Parathyroid adenoma (tissue), 2 donors: ENCODE measurements around the gene RHOJ.

Experiments
- H2AFZ ChIP-seq: fragments of 300-600 bp; sonication (generic); one replicate; pipeline ENCODE4 v1.7.0; 2017; ENCODE audit warnings: antibody characterized with exemption, mild to moderate bottlenecking
- H3K27ac ChIP-seq: fragments of 300-600 bp; sonication (generic); one replicate; pipeline ENCODE4 v1.7.0; 2017
- H3K27me3 ChIP-seq: fragments of 300-600 bp; sonication (generic); one replicate; pipeline ENCODE4 v1.7.0; 2017; ENCODE audit warnings: low read length; ENCODE audit not compliant: control insufficient read depth, insufficient read depth
- H3K36me3 ChIP-seq: fragments of 300-600 bp; sonication (generic); one replicate; pipeline ENCODE4 v1.7.0; 2017; ENCODE audit warnings: low read length; ENCODE audit not compliant: control insufficient read depth, insufficient read depth
- H3K4me1 ChIP-seq: fragments of 300-600 bp; sonication (generic); one replicate; pipeline ENCODE4 v1.7.0; 2017; ENCODE audit warnings: control low read depth
- H3K4me2 ChIP-seq: fragments of 300-600 bp; sonication (generic); one replicate; pipeline ENCODE4 v1.7.0; 2017; ENCODE audit warnings: low read length
- H3K4me3 ChIP-seq: fragments of 300-600 bp; sonication (generic); one replicate; pipeline ENCODE4 v1.7.0; 2017; ENCODE audit warnings: low read depth, low read length
- H3K79me2 ChIP-seq: fragments of 300-600 bp; sonication (generic); one replicate; pipeline ENCODE4 v1.7.0; 2017; ENCODE audit warnings: control low read depth
- H3K9ac ChIP-seq: fragments of 300-600 bp; sonication (generic); one replicate; pipeline ENCODE4 v1.7.0; 2017; ENCODE audit warnings: mild to moderate bottlenecking
- H3K9me3 ChIP-seq: fragments of 300-600 bp; sonication (generic); one replicate; pipeline ENCODE4 v1.7.0; 2017; ENCODE audit warnings: low read length; ENCODE audit not compliant: control insufficient read depth
- CTCF ChIP-seq: fragments of 300-600 bp; sonication (generic); IDR thresholded peaks from one replicate; pipeline ENCODE4 v1.7.0; 2017; ENCODE audit warnings: antibody characterized with exemption, mild to moderate bottlenecking
- donor health status: primary hyperparathyroidism.

The RHOJ gene

GRCh38 chr14:63220526-63220925 lies 16.3 kb downstream of the RHOJ start:
- H3K36me3 ChIP-seq, result no peaks in the 10 kb centered on the region
- no peak overlapping the region for H2AFZ ChIP-seq
- H3K9me3 ChIP-seq, result no peaks in the 10 kb centered on the region
- no peak overlapping the region for H3K4me2 ChIP-seq
- H3K9ac ChIP-seq, result no peak overlapping the region
- no peak overlapping the region for H3K4me3 ChIP-seq
- H3K79me2 ChIP-seq, result no peaks in the 10 kb centered on the region
- H3K27me3 ChIP-seq, result no peaks in the 10 kb centered on the region
- TF ChIP-seq CTCF, result no peak
- no peak overlapping the region for H3K27ac ChIP-seq
- no peaks in the 10 kb centered on the region for H3K4me1 ChIP-seq

GRCh38 chr14:63223596-63223995 lies 19.4 kb downstream of the RHOJ start:
- Histone ChIP-seq H3K4me2 (no peak overlapping the region), H3K79me2 (no peaks in the 10 kb centered on the region), H3K9ac (no peak overlapping the region), H3K9me3 (peaks cover 3% of the 10 kb centered on the region), H3K4me3 (no peak overlapping the region), H2AFZ (no peak overlapping the region), H3K4me1 (no peaks in the 10 kb centered on the region), H3K36me3 (no peaks in the 10 kb centered on the region), H3K27me3 (no peaks in the 10 kb centered on the region), H3K27ac (no peak overlapping the region)
- no peak for TF ChIP-seq CTCF

GRCh38 chr14:63224196-63224595 lies 20.0 kb downstream of the RHOJ start:
- no peak overlapping the region for H3K9ac ChIP-seq
- no peak for TF ChIP-seq CTCF
- H3K27me3 ChIP-seq, result no peaks in the 10 kb centered on the region
- H3K4me3 ChIP-seq, result no peak overlapping the region
- H2AFZ ChIP-seq, result no peak overlapping the region
- no peak overlapping the region for H3K27ac ChIP-seq
- no peak overlapping the region for H3K4me2 ChIP-seq
- H3K9me3 ChIP-seq, result peaks cover 3% of the 10 kb centered on the region
- H3K4me1 ChIP-seq, result no peaks in the 10 kb centered on the region
- H3K79me2 ChIP-seq, result no peaks in the 10 kb centered on the region
- no peaks in the 10 kb centered on the region for H3K36me3 ChIP-seq

GRCh38 chr14:63228217-63228616 lies 24.0 kb downstream of the RHOJ start:
- H3K9me3 ChIP-seq, result peaks cover 3% of the 10 kb centered on the region
- no peaks in the 10 kb centered on the region for H3K36me3 ChIP-seq
- no peak overlapping the region for H3K9ac ChIP-seq
- no peaks in the 10 kb centered on the region for H3K27me3 ChIP-seq
- H3K4me2 ChIP-seq, result no peak overlapping the region
- H3K4me3 ChIP-seq, result no peak overlapping the region
- H3K4me1 ChIP-seq, result no peaks in the 10 kb centered on the region
- H3K27ac ChIP-seq, result no peak overlapping the region
- no peak overlapping the region for H2AFZ ChIP-seq
- no peak for TF ChIP-seq CTCF
- no peaks in the 10 kb centered on the region for H3K79me2 ChIP-seq

GRCh38 chr14:63229330-63230059 lies 25.3 kb downstream of the RHOJ start:
- Histone ChIP-seq H3K79me2 (no peaks in the 10 kb centered on the region), H2AFZ (no peak overlapping the region), H3K9ac (no peak overlapping the region), H3K27me3 (no peaks in the 10 kb centered on the region), H3K4me2 (no peak overlapping the region), H3K36me3 (no peaks in the 10 kb centered on the region), H3K9me3 (peaks cover 3% of the 10 kb centered on the region), H3K27ac (no peak overlapping the region), H3K4me1 (no peaks in the 10 kb centered on the region), H3K4me3 (no peak overlapping the region)
- no peak for TF ChIP-seq CTCF
